H9 (cell line): ENCODE measurements around the gene PRDM1. TPM values are rescaled to one million over a fixed set of nuclear protein-coding genes. Genes with fewer than 3 reads are reported as not detected.

ENCODE experiments used
- DNase-seq: peaks from one replicate; pipeline ENCODE4 v3.0.0-alpha.2; 2017
- H2AFZ ChIP-seq: one replicate; pipeline ENCODE4 v1.6.1; 2013; ENCODE audit warnings: mild to moderate bottlenecking, low read length, control low read depth, moderate library complexity
- H2AK5ac ChIP-seq: 2 replicates; pipeline ENCODE4 v1.6.1; 2013; ENCODE audit warnings: low read length, control low read depth, mixed read lengths; ENCODE audit not compliant: insufficient read length
- H2BK120ac ChIP-seq: one replicate; pipeline ENCODE4 v1.6.1; 2013; ENCODE audit warnings: low read depth, mild to moderate bottlenecking, low read length, control low read depth, inconsistent platforms; ENCODE audit not compliant: poor library complexity, severe bottlenecking
- H2BK12ac ChIP-seq: 2 replicates; pipeline ENCODE4 v1.6.1; 2013; ENCODE audit warnings: low read length, control low read depth, mixed read lengths, low read depth; ENCODE audit not compliant: insufficient read length
- H2BK15ac ChIP-seq: 2 replicates; pipeline ENCODE4 v1.6.1; 2013; ENCODE audit warnings: low read depth, low read length, control low read depth
- H2BK20ac ChIP-seq: one replicate; pipeline ENCODE4 v1.6.1; 2013; ENCODE audit warnings: low read depth, mild to moderate bottlenecking, low read length, control low read depth, inconsistent platforms; ENCODE audit not compliant: poor library complexity, severe bottlenecking
- H2BK5ac ChIP-seq: 2 replicates; pipeline ENCODE4 v1.6.1; 2013; ENCODE audit warnings: low read length, control low read depth, mixed read lengths; ENCODE audit not compliant: insufficient read length
- H3K14ac ChIP-seq: 2 replicates; pipeline ENCODE4 v1.6.1; 2013; ENCODE audit warnings: low read length, control low read depth; ENCODE audit not compliant: insufficient read depth
- H3K18ac ChIP-seq: 2 replicates; pipeline ENCODE4 v1.6.1; 2013; ENCODE audit warnings: low read depth, mild to moderate bottlenecking, mixed read lengths, low read length, control low read depth; ENCODE audit not compliant: insufficient read length
- H3K23ac ChIP-seq: 2 replicates; pipeline ENCODE4 v1.6.1; 2013; ENCODE audit warnings: low read length, control low read depth, mixed read lengths, low read depth; ENCODE audit not compliant: insufficient read length
- H3K23me2 ChIP-seq: 2 replicates; pipeline ENCODE4 v1.6.1; 2013; ENCODE audit warnings: low read depth, mild to moderate bottlenecking, mixed read lengths, low read length, control low read depth; ENCODE audit not compliant: insufficient read length, poor library complexity, severe bottlenecking
- H3K27ac ChIP-seq: 2 replicates; pipeline ENCODE4 v1.5.1; 2013; ENCODE audit warnings: low read length, control low read depth, mixed read lengths, low read depth; ENCODE audit not compliant: insufficient read length
- H3K27me3 ChIP-seq: 2 replicates; pipeline ENCODE4 v1.6.1; 2013; ENCODE audit warnings: low read length, control low read depth, inconsistent platforms; ENCODE audit not compliant: insufficient read depth
- H3K4ac ChIP-seq: 2 replicates; pipeline ENCODE4 v1.6.1; 2013; ENCODE audit warnings: low read depth, mild to moderate bottlenecking, control low read depth, inconsistent platforms, low read length, moderate library complexity
- H3K4me1 ChIP-seq: 2 replicates; pipeline ENCODE4 v1.6.1; 2013; ENCODE audit warnings: low read length, control low read depth, inconsistent platforms; ENCODE audit not compliant: insufficient read depth
- H3K4me2 ChIP-seq: 2 replicates; pipeline ENCODE4 v1.6.1; 2013; ENCODE audit warnings: low read length, control low read depth, mixed read lengths; ENCODE audit not compliant: insufficient read length, insufficient read depth
- H3K56ac ChIP-seq: 2 replicates; pipeline ENCODE4 v1.6.1; 2013; ENCODE audit warnings: low read depth, mild to moderate bottlenecking, mixed read lengths, low read length, control low read depth; ENCODE audit not compliant: insufficient read length
- H3K79me1 ChIP-seq: 2 replicates; pipeline ENCODE4 v1.6.1; 2013; ENCODE audit warnings: low read depth, mild to moderate bottlenecking, moderate library complexity, low read length, control low read depth, inconsistent platforms; ENCODE audit not compliant: insufficient read depth, poor library complexity, severe bottlenecking
- H3K79me2 ChIP-seq: 2 replicates; pipeline ENCODE4 v1.6.1; 2013; ENCODE audit warnings: low read length, control low read depth, inconsistent platforms; ENCODE audit not compliant: insufficient read depth
- H3K9ac ChIP-seq: 2 replicates; pipeline ENCODE4 v1.6.1; 2013; ENCODE audit warnings: low read length, control low read depth, mixed read lengths; ENCODE audit not compliant: insufficient read length; ENCODE audit errors: extremely low read depth
- H3K9me3 ChIP-seq: one replicate; pipeline ENCODE4 v1.6.1; 2013; ENCODE audit warnings: low read depth, low read length, inconsistent platforms; ENCODE audit not compliant: control insufficient read depth
- H3T11ph ChIP-seq: one replicate; pipeline ENCODE4 v1.6.1; 2013; ENCODE audit warnings: mild to moderate bottlenecking, low read length, control low read depth, inconsistent platforms
- H4K20me1 ChIP-seq: one replicate; pipeline ENCODE4 v1.6.1; 2013; ENCODE audit not compliant: control insufficient read depth, insufficient read length, insufficient read depth
- H4K5ac ChIP-seq: 2 replicates; pipeline ENCODE4 v1.6.1; 2013; ENCODE audit warnings: low read depth, mild to moderate bottlenecking, mixed read lengths, low read length, control low read depth; ENCODE audit not compliant: insufficient read length
- H4K8ac ChIP-seq: replicated peaks from 2 replicates; pipeline ENCODE4 v1.6.1; 2013; ENCODE audit warnings: low read length, control low read depth, mixed read lengths, low read depth; ENCODE audit not compliant: insufficient read length
- H4K91ac ChIP-seq: 2 replicates; pipeline ENCODE4 v1.6.1; 2013; ENCODE audit warnings: low read depth, mild to moderate bottlenecking, moderate library complexity, mixed read lengths, low read length, control low read depth; ENCODE audit not compliant: insufficient read length
- H3K27ac Mint-ChIP-seq, 3 experiments: 2 replicates in 2 of 3; 3 replicates in 1 of 3; pipeline ENCODE4 v1.8.0; 2020 to 2021; ENCODE audit warnings: mixed read lengths in 3 of 3, mild to moderate bottlenecking in 1 of 3, moderate library complexity in 1 of 3
- H3K27me3 Mint-ChIP-seq: 2 replicates; pipeline ENCODE4 v1.8.0; 2021; ENCODE audit warnings: low read depth, mild to moderate bottlenecking, moderate library complexity, mixed read lengths
- H3K36me3 Mint-ChIP-seq, 3 experiments: 2 replicates in 2 of 3; 3 replicates in 1 of 3; pipeline ENCODE4 v1.8.0; 2020 to 2021; ENCODE audit warnings: low read depth in 3 of 3, mixed read lengths in 3 of 3; ENCODE audit not compliant: insufficient read depth in 1 of 3
- H3K4me1 Mint-ChIP-seq, 2 experiments: 2 replicates each; pipeline ENCODE4 v1.8.0; 2020; ENCODE audit warnings: mixed read lengths in 2 of 2
- H3K4me3 Mint-ChIP-seq, 2 experiments: 2 replicates in 1 of 2; 3 replicates in 1 of 2; pipeline ENCODE4 v1.8.0; 2020 to 2021; ENCODE audit warnings: mild to moderate bottlenecking in 2 of 2, mixed read lengths in 2 of 2, moderate library complexity in 1 of 2
- H3K9me3 Mint-ChIP-seq, 2 experiments: 2 replicates in 1 of 2; 3 replicates in 1 of 2; pipeline ENCODE4 v1.8.0; 2020; ENCODE audit warnings: mild to moderate bottlenecking in 2 of 2, mixed read lengths in 2 of 2, moderate library complexity in 1 of 2
- CTCF ChIP-seq: fragments of 200-600 bp; sonication (generic); conservative IDR thresholded peaks from 3 replicates; pipeline ENCODE4 v1.8.0; 2021; ENCODE audit warnings: antibody characterized with exemption, mild to moderate bottlenecking
- WGBS: extraction: QIAGEN DNeasy Blood & Tissue Kit; methylation state at CpG from one replicate; pipeline ENCODE4 v1.1.7; 2013; ENCODE audit warnings: missing lambda C conversion rate, low lambda C conversion rate, mixed read lengths; ENCODE audit not compliant: insufficient read length; ENCODE audit errors: extremely low coverage; 5-methylcytosine and 5-hydroxymethylcytosine counted together
- total RNA-seq: library from RNA; stranded (reverse); gene quantifications from 2 replicates; pipeline ENCODE4 v1.2.1, GENCODE V29; 2021

PRDM1 gene
- total RNA-seq, 1 experiment from 2014 or later = 2.9 TPM

- no peaks in the 10 kb centered on the region for H3K79me1 ChIP-seq
- no peak overlapping the region for H3K27ac Mint-ChIP-seq
- no peak overlapping the region for H3K56ac ChIP-seq
- H3K23ac ChIP-seq = no peak overlapping the region
- no peak overlapping the region for H2BK5ac ChIP-seq
- H3K4ac ChIP-seq = no peak overlapping the region
- H2AFZ ChIP-seq = no peak overlapping the region
- H2BK20ac ChIP-seq = no peak overlapping the region
- H3K27me3 ChIP-seq = no peaks in the 10 kb centered on the region
- H3K18ac ChIP-seq = no peak overlapping the region
- H4K8ac ChIP-seq = no peak overlapping the region
- H2AK5ac ChIP-seq = no peak overlapping the region
- no peaks in the 10 kb centered on the region for H3K9me3 Mint-ChIP-seq
- no peak for TF ChIP-seq CTCF
- peaks cover 4% of the 10 kb centered on the region; the same call in 1 of the 2 replicates for H3K27me3 Mint-ChIP-seq
- no peak overlapping the region for H4K91ac ChIP-seq
- peaks cover 5% of the 10 kb centered on the region for H3K4me1 ChIP-seq
- H3K23me2 ChIP-seq = no peaks in the 10 kb centered on the region
- no peaks in the 10 kb centered on the region for H4K20me1 ChIP-seq
- no peaks in the 10 kb centered on the region for H3K79me2 ChIP-seq
- no peak overlapping the region for H2BK12ac ChIP-seq
- no peak overlapping the region for H3K9ac ChIP-seq
- H3K4me1 Mint-ChIP-seq = peaks cover 25 to 27% of the 10 kb centered on the region in 2 experiments
- no peak overlapping the region for H3T11ph ChIP-seq
- H3K4me3 Mint-ChIP-seq = no peak overlapping the region
- WGBS = no CpG with 5 or more reads among the region's 4 CpGs
- no peak overlapping the region for H2BK120ac ChIP-seq
- no peak overlapping the region for H3K27ac ChIP-seq
- H3K9me3 ChIP-seq = no peaks in the 10 kb centered on the region
- H4K5ac ChIP-seq = no peak overlapping the region
- H3K14ac ChIP-seq = no peak overlapping the region
- H2BK15ac ChIP-seq = no peak overlapping the region
- no peak for DNase-seq
- no peaks in the 10 kb centered on the region for H3K36me3 Mint-ChIP-seq
- H3K4me2 ChIP-seq = no peak overlapping the region
These were observed 30.6 kb upstream of the PRDM1 start for GRCh38 chr6:106055489-106055888.
